Bone marrow (tissue), 2 donors: ENCODE data around the gene NTSR2.

Experiments
- DNase-seq, 2 donors: peaks; one replicate each; lab custom pipeline; 2025; lab: John Stamatoyannopoulos, UW

NTSR2 gene

GRCh38 chr2:11657646-11658045, 12.3 kb downstream of the NTSR2 start:
- no peak for DNase-seq

- no peak for DNase-seq
Observed at GRCh38 chr2:11657195-11657594, 12.8 kb downstream of the NTSR2 start.

GRCh38 chr2:11656671-11657101, 13.3 kb downstream of the NTSR2 start:
- no peak for DNase-seq

GRCh38 chr2:11656252-11656651, 13.7 kb downstream of the NTSR2 start:
- no peak for DNase-seq

- DNase-seq: no peak
Observed at GRCh38 chr2:11655495-11655894, 14.5 kb downstream of the NTSR2 start.

- no peak for DNase-seq
Observed at GRCh38 chr2:11652553-11652952, 17.4 kb downstream of the NTSR2 start.

- DNase-seq: no peak
Observed at GRCh38 chr2:11651856-11652548, 18.0 kb downstream of the NTSR2 start.

- DNase-seq: no peak
Observed at GRCh38 chr2:11649093-11649492, 20.9 kb downstream of the NTSR2 start.

GRCh38 chr2:11647834-11648600, 22.0 kb downstream of the NTSR2 start:
- DNase-seq: no peak

GRCh38 chr2:11646530-11646929, 23.5 kb downstream of the NTSR2 start:
- no peak for DNase-seq

GRCh38 chr2:11644293-11644692, 25.7 kb downstream of the NTSR2 start:
- DNase-seq: no peak

- no peak for DNase-seq
Observed at GRCh38 chr2:11642972-11643371, 27.0 kb downstream of the NTSR2 start.

- DNase-seq: no peak
Observed at GRCh38 chr2:11640132-11640531, 29.9 kb downstream of the NTSR2 start.

- DNase-seq: no peak
Observed at GRCh38 chr2:11639503-11639902, 30.5 kb downstream of the NTSR2 start.

- DNase-seq: no peak
Observed at GRCh38 chr2:11637546-11637945, 32.4 kb downstream of the NTSR2 start.

GRCh38 chr2:11636593-11637295, 33.3 kb downstream of the NTSR2 start:
- DNase-seq: no peak

GRCh38 chr2:11635141-11635540, 34.9 kb downstream of the NTSR2 start:
- no peak for DNase-seq

GRCh38 chr2:11634584-11634983, 35.4 kb downstream of the NTSR2 start:
- DNase-seq: no peak

GRCh38 chr2:11633923-11634478, 36.0 kb downstream of the NTSR2 start:
- no peak for DNase-seq

- no peak for DNase-seq
Observed at GRCh38 chr2:11631462-11631861, 38.5 kb downstream of the NTSR2 start.

- DNase-seq: no peak
Observed at GRCh38 chr2:11630855-11631254, 39.1 kb downstream of the NTSR2 start.

GRCh38 chr2:11629851-11630250, 40.1 kb downstream of the NTSR2 start:
- DNase-seq: no peak

- DNase-seq: no peak
Observed at GRCh38 chr2:11629215-11629614, 40.8 kb downstream of the NTSR2 start.
